CD14-positive monocyte (primary cell): ENCODE data around the gene PDE8B. TPM values are rescaled to one million over a fixed set of nuclear protein-coding genes. Genes with fewer than 3 reads are reported as not detected.

Source experiments
- DNase-seq, 3 donors: peaks; one replicate each; pipeline ENCODE4 v3.0.0-alpha.2; 2011 to 2022
- H2AFZ ChIP-seq: 2 replicates; pipeline ENCODE4 v1.6.0; 2012; ENCODE audit warnings: mild to moderate bottlenecking, low read depth, low read length, inconsistent platforms; ENCODE audit not compliant: insufficient read depth, poor library complexity, severe bottlenecking
- H3K27ac ChIP-seq, 2 donors: 1 replicate in 1 of 2; 2 replicates in 1 of 2; pipeline ENCODE4 v1.5.1; 2012 to 2013; ENCODE audit warnings: low read length in 2 of 2, control low read depth in 1 of 2, inconsistent platforms in 1 of 2, low read depth in 1 of 2, mild to moderate bottlenecking in 1 of 2
- H3K27me3 ChIP-seq, 2 donors: one replicate each; pipeline versions ENCODE4 v1.6.0 to v1.6.1; 2011 to 2013; ENCODE audit warnings: low read length in 2 of 2; ENCODE audit not compliant: control insufficient read depth in 2 of 2, insufficient read depth in 2 of 2
- H3K36me3 ChIP-seq, 2 donors: replicated peaks in 1 of 2; 1 replicate in 1 of 2; 2 replicates in 1 of 2; pipeline versions ENCODE4 v1.5.1 to v1.6.1; 2012 to 2013; ENCODE audit warnings: low read length in 2 of 2, control low read depth in 1 of 2, inconsistent platforms in 1 of 2, mild to moderate bottlenecking in 1 of 2; ENCODE audit not compliant: insufficient read depth in 2 of 2, control insufficient read depth in 1 of 2
- H3K4me1 ChIP-seq, 2 donors: 1 replicate in 1 of 2; 2 replicates in 1 of 2; pipeline versions ENCODE4 v1.5.1 to v1.6.1; 2012 to 2013; ENCODE audit warnings: low read length in 2 of 2, control low read depth in 1 of 2, inconsistent platforms in 1 of 2, mild to moderate bottlenecking in 1 of 2, moderate library complexity in 1 of 2; ENCODE audit not compliant: insufficient read depth in 2 of 2, control insufficient read depth in 1 of 2
- H3K4me2 ChIP-seq: replicated peaks from 2 replicates; pipeline ENCODE3; 2012; ENCODE audit warnings: low read length, moderate library complexity, mild to moderate bottlenecking; ENCODE audit not compliant: poor library complexity, severe bottlenecking; ENCODE audit errors: extremely low read depth
- H3K4me3 ChIP-seq, 3 experiments: fragments of 200-600 bp in 1 of 3; sonication (generic) in 1 of 3; replicated peaks in 1 of 3; 1 replicate in 2 of 3; 2 replicates in 1 of 3; pipeline ENCODE4 v1.5.1; 2011 to 2013; ENCODE audit warnings: low read length in 3 of 3, mild to moderate bottlenecking in 3 of 3, control low read depth in 2 of 3, low read depth in 2 of 3, inconsistent platforms in 1 of 3, moderate library complexity in 1 of 3
- H3K79me2 ChIP-seq: 2 replicates; pipeline ENCODE4 v1.6.0; 2012; ENCODE audit warnings: mild to moderate bottlenecking, control low read depth, inconsistent platforms, low read length, moderate library complexity; ENCODE audit not compliant: insufficient read depth
- H3K9ac ChIP-seq: 2 replicates; pipeline ENCODE4 v1.6.0; 2017; ENCODE audit warnings: low read length, mild to moderate bottlenecking; ENCODE audit not compliant: insufficient read depth, poor library complexity, severe bottlenecking
- H3K9me3 ChIP-seq, 2 donors: replicated peaks in 1 of 2; 1 replicate in 1 of 2; 2 replicates in 1 of 2; pipeline versions ENCODE4 v1.5.1 to v1.6.1; 2012 to 2013; ENCODE audit warnings: low read length in 2 of 2, control low read depth in 1 of 2; ENCODE audit not compliant: control insufficient read depth in 1 of 2, insufficient read depth in 1 of 2
- H4K20me1 ChIP-seq: 2 replicates; pipeline ENCODE4 v1.6.0; 2012; ENCODE audit warnings: mild to moderate bottlenecking, low read length, control low read depth, moderate library complexity; ENCODE audit not compliant: insufficient read depth
- H3K27ac Mint-ChIP-seq, 7 donors: one replicate each; pipeline ENCODE4 v1.8.0; 2020; ENCODE audit warnings: mild to moderate bottlenecking in 7 of 7, mixed read lengths in 7 of 7, moderate library complexity in 6 of 7, inconsistent platforms in 2 of 7
- H3K27me3 Mint-ChIP-seq, 3 donors: one replicate each; pipeline ENCODE4 v1.8.0; 2021 to 2022; ENCODE audit warnings: low read depth in 3 of 3, mild to moderate bottlenecking in 3 of 3, mixed read lengths in 3 of 3, moderate library complexity in 3 of 3, inconsistent platforms in 1 of 3
- H3K36me3 Mint-ChIP-seq, 2 donors: one replicate each; pipeline ENCODE4 v1.8.0; 2020; ENCODE audit warnings: mixed read lengths in 2 of 2, inconsistent platforms in 1 of 2, mild to moderate bottlenecking in 1 of 2
- H3K4me1 Mint-ChIP-seq: one replicate; pipeline ENCODE4 v1.8.0; 2020; ENCODE audit warnings: mild to moderate bottlenecking, mixed read lengths
- H3K4me3 Mint-ChIP-seq, 2 donors: one replicate each; pipeline ENCODE4 v1.8.0; 2020; ENCODE audit warnings: mild to moderate bottlenecking in 2 of 2, mixed read lengths in 2 of 2, moderate library complexity in 1 of 2
- H3K9me3 Mint-ChIP-seq, 7 donors: one replicate each; pipeline ENCODE4 v1.8.0; 2020 to 2022; ENCODE audit warnings: mixed read lengths in 7 of 7, mild to moderate bottlenecking in 6 of 7, moderate library complexity in 6 of 7, inconsistent platforms in 2 of 7
- CTCF ChIP-seq: fragments of 200-600 bp; IDR thresholded peaks from one replicate; pipeline ENCODE4 v1.8.0; 2022; ENCODE audit warnings: antibody characterized with exemption, mild to moderate bottlenecking
- WGBS: methylation state at CpG from one replicate; pipeline ENCODE4 v1.1.5; 2013; ENCODE audit warnings: missing lambda C conversion rate; ENCODE audit not compliant: insufficient coverage; 5-methylcytosine and 5-hydroxymethylcytosine counted together
- intact Hi-C, 2 donors: fragments of 100-400 bp; cut with micrococcal nuclease; formaldehyde crosslinking; loops; one replicate each; pipeline versions ENCODE4 v1.15.0 to v1.15.1; 2023
- polyA plus RNA-seq, 3 donors: library from polyadenylated mRNA; depleted of rRNA in 1 of 3; unstranded in 2 of 3; stranded (reverse) in 1 of 3; fragments of 300-500 nt in 2 of 3; fragments of >200 nt in 1 of 3; fragmentation: Illumina TruSeq in 2 of 3; gene quantifications; 1 replicate in 2 of 3; 2 replicates in 1 of 3; pipeline ENCODE4 v1.2.3, GENCODE V29; 2012 to 2021

The PDE8B gene
- polyA plus RNA-seq, 3 donors: 0.11 to 0.61 (median 0.29) TPM

DNA sequence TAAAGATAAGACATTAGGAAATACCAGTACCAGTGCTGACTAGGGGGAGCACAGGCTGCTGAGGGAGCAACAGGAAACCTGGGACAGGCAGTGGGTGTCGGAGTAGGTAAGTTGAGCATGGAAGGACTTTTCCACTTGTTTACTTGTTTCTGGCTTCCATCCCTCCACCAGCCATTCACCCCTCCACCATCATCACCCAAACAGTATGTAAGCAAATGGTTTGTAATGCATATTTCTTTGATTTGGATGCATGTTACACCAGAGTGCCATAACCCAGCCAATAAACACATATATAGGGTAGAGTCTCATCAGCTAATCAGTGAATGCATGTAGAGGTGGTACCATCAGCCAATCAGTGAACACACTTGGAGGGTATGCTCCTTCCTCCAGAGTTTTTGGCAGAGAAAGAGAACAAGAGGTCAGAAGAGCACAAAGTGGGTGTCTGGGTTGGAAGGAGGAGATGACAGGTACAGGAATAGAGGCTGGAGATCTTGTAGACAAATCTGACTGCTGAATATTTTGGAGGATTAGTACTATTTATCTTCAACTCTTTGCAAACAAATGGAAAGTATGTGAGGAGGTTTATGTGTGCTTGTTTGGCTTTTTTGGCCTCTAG is 37.7 kb upstream of the PDE8B start:
- H3K4me2 ChIP-seq: no peak overlapping the region

GRCh38 chr5:77174526-77174925 is 36.0 kb upstream of the PDE8B start:
- Mint-ChIP-seq H3K27me3 (peaks cover 10 to 22% (median 19%) of the 10 kb centered on the region in 3 donors), H3K27ac (no peak overlapping the region), H3K4me3 (no peak overlapping the region), H3K36me3 (no peaks in the 10 kb centered on the region), H3K9me3 (no peaks in the 10 kb centered on the region), H3K4me1 (no peaks in the 10 kb centered on the region)
- H3K4me3 ChIP-seq: no peak overlapping the region
- H3K9me3 ChIP-seq: no peaks in the 10 kb centered on the region
- no peaks in the 10 kb centered on the region for H3K79me2 ChIP-seq
- WGBS: 100% methylated on average over 6 of the region's 6 CpGs
- no peaks in the 10 kb centered on the region for H3K36me3 ChIP-seq
- no peaks in the 10 kb centered on the region for H4K20me1 ChIP-seq
- DNase-seq: no peak
- no peak overlapping the region for H3K9ac ChIP-seq
- intact Hi-C loops: no loop called here
- no peak overlapping the region for H3K4me2 ChIP-seq
- no peak overlapping the region for H3K27ac ChIP-seq
- no peak overlapping the region for H2AFZ ChIP-seq
- H3K4me1 ChIP-seq: no peaks in the 10 kb centered on the region
- TF ChIP-seq CTCF: no peak
- H3K27me3 ChIP-seq: peaks cover 11 to 22% of the 10 kb centered on the region in 2 donors

More for the DNA sequence above, 37.7 kb upstream of the PDE8B start:
- Histone ChIP-seq H3K4me1 (no peaks in the 10 kb centered on the region), H3K9ac (no peak overlapping the region), H3K27ac (no peak overlapping the region), H4K20me1 (no peaks in the 10 kb centered on the region), H2AFZ (no peak overlapping the region), H3K4me3 (no peak overlapping the region), H3K36me3 (no peaks in the 10 kb centered on the region), H3K27me3 (peaks cover 3 to 5% of the 10 kb centered on the region in 2 donors), H3K79me2 (no peaks in the 10 kb centered on the region), H3K9me3 (no peaks in the 10 kb centered on the region)
- Mint-ChIP-seq H3K9me3 (peaks cover 0 to 3% (median 0%) of the 10 kb centered on the region in 7 donors), H3K4me1 (peaks cover 3% of the 10 kb centered on the region), H3K36me3 (no peaks in the 10 kb centered on the region), H3K27me3 (peaks cover 3 to 8% (median 8%) of the 10 kb centered on the region in 3 donors), H3K27ac (no peak overlapping the region), H3K4me3 (no peak overlapping the region)
- no peak for DNase-seq
- WGBS: no CpG with 5 or more reads among the region's 1 CpG
- no peak for TF ChIP-seq CTCF
- intact Hi-C loops: no loop called here
